ENCODE measurements around the gene NMRK2. TPM values are rescaled to one million over a fixed set of nuclear protein-coding genes. Genes with fewer than 3 reads are reported as not detected.

Gene NMRK2
- total RNA-seq, 1 experiment from 2014 or later, result not detected

GRCh38 chr19:3902317-3902973 lies 30.4 kb upstream of the NMRK2 start:
- BruUV-seq (replicated peaks), result no TSS peak
- H3K4me1 Mint-ChIP-seq (ENCODE audit: low read depth, unreplicated experiment), result no peaks in the 10 kb centered on the region
- TF ChIP-seq, protein P1, sequence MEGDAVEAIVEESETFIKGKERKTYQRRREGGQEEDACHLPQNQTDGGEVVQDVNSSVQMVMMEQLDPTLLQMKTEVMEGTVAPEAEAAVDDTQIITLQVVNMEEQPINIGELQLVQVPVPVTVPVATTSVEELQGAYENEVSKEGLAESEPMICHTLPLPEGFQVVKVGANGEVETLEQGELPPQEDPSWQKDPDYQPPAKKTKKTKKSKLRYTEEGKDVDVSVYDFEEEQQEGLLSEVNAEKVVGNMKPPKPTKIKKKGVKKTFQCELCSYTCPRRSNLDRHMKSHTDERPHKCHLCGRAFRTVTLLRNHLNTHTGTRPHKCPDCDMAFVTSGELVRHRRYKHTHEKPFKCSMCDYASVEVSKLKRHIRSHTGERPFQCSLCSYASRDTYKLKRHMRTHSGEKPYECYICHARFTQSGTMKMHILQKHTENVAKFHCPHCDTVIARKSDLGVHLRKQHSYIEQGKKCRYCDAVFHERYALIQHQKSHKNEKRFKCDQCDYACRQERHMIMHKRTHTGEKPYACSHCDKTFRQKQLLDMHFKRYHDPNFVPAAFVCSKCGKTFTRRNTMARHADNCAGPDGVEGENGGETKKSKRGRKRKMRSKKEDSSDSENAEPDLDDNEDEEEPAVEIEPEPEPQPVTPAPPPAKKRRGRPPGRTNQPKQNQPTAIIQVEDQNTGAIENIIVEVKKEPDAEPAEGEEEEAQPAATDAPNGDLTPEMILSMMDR (IDR thresholded peaks at IDR 0.05; ENCODE audit: unreplicated experiment), result no peak
- no peaks in the 10 kb centered on the region for H3K36me3 Mint-ChIP-seq (ENCODE audit: insufficient read depth, unreplicated experiment)
- intact Hi-C loops (cut with micrococcal nuclease; ENCODE audit: unreplicated experiment), result no loop called here
- no peak overlapping the region for H3K4me3 Mint-ChIP-seq (ENCODE audit: low read depth, unreplicated experiment)
- no peak for DNase-seq
- no peaks in the 10 kb centered on the region for H3K9me3 Mint-ChIP-seq (ENCODE audit: low read depth, unreplicated experiment)
- H3K27ac Mint-ChIP-seq (ENCODE audit: unreplicated experiment), result no peak overlapping the region
- CTCF ChIA-PET, result interaction anchor here (0.5 to 0.6 kb wide), 2 partner anchors 22 to 207 kb away, joined by 3 to 5 read pairs; partner anchors contain the start of gene ATCAY
- peaks cover 13% of the 10 kb centered on the region for H3K27me3 Mint-ChIP-seq (ENCODE audit: unreplicated experiment)

DNA sequence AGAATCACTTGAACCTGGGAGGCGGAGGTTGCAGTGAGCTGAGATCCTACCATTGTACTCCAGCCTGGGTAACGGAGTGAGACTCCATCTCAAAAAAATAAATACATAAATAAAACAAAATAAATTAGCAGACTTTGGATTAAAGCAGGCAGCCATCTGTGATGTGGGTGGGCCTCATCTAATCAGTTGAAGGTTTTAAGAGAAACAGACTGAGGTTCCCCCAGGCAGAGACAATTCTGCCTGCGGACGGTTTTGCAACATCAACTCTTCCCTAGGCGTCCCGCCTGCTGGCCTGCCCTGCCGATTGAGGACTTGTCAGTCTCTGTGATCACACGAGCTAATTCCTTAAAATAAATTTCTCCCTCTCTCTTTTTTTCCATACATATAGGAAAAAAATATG lies 28.6 kb upstream of the NMRK2 start:
- no peaks in the 10 kb centered on the region for H3K36me3 Mint-ChIP-seq (ENCODE audit: insufficient read depth, unreplicated experiment)
- CTCF ChIA-PET, result no interaction called here
- H3K4me1 Mint-ChIP-seq (ENCODE audit: low read depth, unreplicated experiment), result no peaks in the 10 kb centered on the region
- peaks cover 3% of the 10 kb centered on the region for H3K27me3 Mint-ChIP-seq (ENCODE audit: unreplicated experiment)
- no peak overlapping the region for H3K27ac Mint-ChIP-seq (ENCODE audit: unreplicated experiment)
- H3K4me3 Mint-ChIP-seq (ENCODE audit: low read depth, unreplicated experiment), result no peak overlapping the region
- H3K9me3 Mint-ChIP-seq (ENCODE audit: low read depth, unreplicated experiment), result no peaks in the 10 kb centered on the region
- TF ChIP-seq, protein P1 (IDR thresholded peaks at IDR 0.05; ENCODE audit: unreplicated experiment), result no peak
- no peak for DNase-seq
- intact Hi-C loops (cut with micrococcal nuclease; ENCODE audit: unreplicated experiment), result no loop called here
- BruUV-seq (replicated peaks), result no TSS peak

DNA sequence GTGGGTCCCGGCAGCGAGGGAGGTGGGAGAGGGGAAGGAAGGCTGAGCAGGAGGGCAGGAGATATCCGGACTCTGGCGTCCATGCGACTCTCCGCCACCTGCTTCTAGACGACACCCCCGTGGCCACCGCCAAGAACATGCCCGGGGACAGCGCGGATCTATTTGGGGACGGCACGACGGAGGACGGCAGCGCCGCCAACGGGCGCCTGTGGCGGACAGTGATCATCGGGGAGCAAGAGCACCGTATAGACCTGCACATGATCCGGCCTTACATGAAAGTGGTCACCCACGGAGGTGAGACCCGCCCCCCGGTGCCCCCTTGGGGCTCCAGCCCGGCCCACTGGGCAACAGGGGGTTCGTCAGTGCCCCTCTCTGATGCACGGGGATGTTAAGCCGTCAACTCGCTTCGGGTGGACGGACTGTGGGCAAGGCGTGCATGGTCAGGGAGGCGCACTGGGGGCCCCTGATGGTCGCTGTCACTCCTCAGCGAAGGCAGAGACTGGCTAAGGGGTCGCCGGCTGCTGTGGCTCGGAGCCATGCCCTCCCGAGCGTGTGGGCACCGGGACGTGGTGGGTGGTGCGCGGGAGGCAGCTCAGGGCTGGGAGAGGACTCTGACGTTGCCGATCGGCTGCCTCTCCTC lies 25.1 kb upstream of the NMRK2 start:
- no peaks in the 10 kb centered on the region for H3K36me3 Mint-ChIP-seq (ENCODE audit: insufficient read depth, unreplicated experiment)
- BruUV-seq (replicated peaks), result no TSS peak
- TF ChIP-seq, protein P1 (IDR thresholded peaks at IDR 0.05; ENCODE audit: unreplicated experiment), result no peak
- intact Hi-C loops (cut with micrococcal nuclease; ENCODE audit: unreplicated experiment), result no loop called here
- H3K27ac Mint-ChIP-seq (ENCODE audit: unreplicated experiment), result no peak overlapping the region
- CTCF ChIA-PET, result interaction anchor here (0.5 kb wide), 1 partner anchor 109 kb away, joined by 3 read pairs; no protein-coding TSS in a partner anchor
- no peaks in the 10 kb centered on the region for H3K4me1 Mint-ChIP-seq (ENCODE audit: low read depth, unreplicated experiment)
- no peak for DNase-seq
- no peaks in the 10 kb centered on the region for H3K9me3 Mint-ChIP-seq (ENCODE audit: low read depth, unreplicated experiment)
- no peak overlapping the region for H3K4me3 Mint-ChIP-seq (ENCODE audit: low read depth, unreplicated experiment)
- H3K27me3 Mint-ChIP-seq (ENCODE audit: unreplicated experiment), result no peaks in the 10 kb centered on the region

DNA sequence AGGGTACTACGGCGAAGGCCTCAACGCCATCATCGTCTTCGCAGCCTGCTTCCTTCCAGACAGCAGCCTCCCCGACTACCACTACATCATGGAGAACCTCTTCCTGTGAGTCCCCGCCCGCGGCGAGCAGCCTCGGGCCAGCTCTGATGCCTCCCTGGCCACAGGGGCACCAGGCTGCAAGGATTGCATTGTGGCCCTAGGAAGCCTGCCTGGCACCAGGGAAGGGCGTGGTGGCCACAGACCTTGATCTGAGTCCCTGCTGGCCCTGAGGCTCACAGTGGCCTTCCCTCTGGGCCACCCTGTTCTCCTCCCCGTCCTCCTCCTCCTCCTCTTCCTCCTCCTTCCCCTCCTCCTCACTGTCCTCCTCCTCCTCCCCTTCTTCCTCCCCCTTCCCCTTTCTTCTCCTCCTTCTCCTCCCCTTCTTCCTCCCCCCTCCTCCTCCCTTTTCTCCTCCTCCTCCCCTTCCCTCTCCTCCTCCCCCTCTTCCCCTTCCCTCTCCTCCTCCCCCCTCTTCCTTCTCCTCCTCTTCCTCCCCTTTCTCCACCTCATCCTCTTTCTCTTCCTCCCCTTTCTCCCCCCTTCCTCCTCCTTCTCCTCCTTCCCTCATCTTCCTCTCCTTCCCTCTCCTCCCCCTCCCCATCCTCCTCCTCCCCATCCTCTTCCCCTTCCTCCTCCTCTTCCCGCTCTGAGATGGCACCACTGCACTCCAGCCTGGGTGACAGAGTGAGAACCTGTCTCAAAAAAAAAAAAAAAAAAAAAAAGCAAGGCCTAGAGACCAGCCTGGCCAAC lies 24.4 kb upstream of the NMRK2 start:
- CTCF ChIA-PET, result no interaction called here
- BruUV-seq (replicated peaks), result no TSS peak
- no peaks in the 10 kb centered on the region for H3K9me3 Mint-ChIP-seq (ENCODE audit: low read depth, unreplicated experiment)
- intact Hi-C loops (cut with micrococcal nuclease; ENCODE audit: unreplicated experiment), result no loop called here
- no peak overlapping the region for H3K4me3 Mint-ChIP-seq (ENCODE audit: low read depth, unreplicated experiment)
- H3K27ac Mint-ChIP-seq (ENCODE audit: unreplicated experiment), result no peak overlapping the region
- no peak for DNase-seq
- no peaks in the 10 kb centered on the region for H3K36me3 Mint-ChIP-seq (ENCODE audit: insufficient read depth, unreplicated experiment)
- TF ChIP-seq, protein P1 (IDR thresholded peaks at IDR 0.05; ENCODE audit: unreplicated experiment), result no peak
- no peaks in the 10 kb centered on the region for H3K27me3 Mint-ChIP-seq (ENCODE audit: unreplicated experiment)
- H3K4me1 Mint-ChIP-seq (ENCODE audit: low read depth, unreplicated experiment), result no peaks in the 10 kb centered on the region

All from Calu3 (cell line).